Activated naive CD4-positive, alpha-beta T cell treated with anti-CD3 and anti-CD28 coated beads for 36 hours (primary cell): Measurements from ENCODE around the gene CISTR. TPM values are rescaled to one million over a fixed set of nuclear protein-coding genes. Genes with fewer than 3 reads are reported as not detected.

Source experiments
- CTCF ChIA-PET: fragments of 350-600 bp; sonication (Branson Sonifier 250); formaldehyde crosslinking; loops from one replicate; lab custom pipeline; 2021; ENCODE audit warnings: antibody characterized with exemption; lab: Charles Lee
- DNase-seq: peaks from one replicate; pipeline ENCODE4 v3.0.0-alpha.2; 2020
- H3K27ac Mint-ChIP-seq: one replicate; pipeline ENCODE4 v1.8.0; 2021; ENCODE audit warnings: mild to moderate bottlenecking, mixed read lengths
- H3K27me3 Mint-ChIP-seq: one replicate; pipeline ENCODE4 v1.8.0; 2021; ENCODE audit warnings: low read depth, mixed read lengths
- H3K36me3 Mint-ChIP-seq: one replicate; pipeline ENCODE4 v1.8.0; 2021; ENCODE audit warnings: low read depth, mixed read lengths
- H3K4me1 Mint-ChIP-seq: one replicate; pipeline ENCODE4 v1.8.0; 2021; ENCODE audit warnings: low read depth, mixed read lengths
- H3K4me3 Mint-ChIP-seq: one replicate; pipeline ENCODE4 v1.8.0; 2021; ENCODE audit warnings: mild to moderate bottlenecking, moderate library complexity, mixed read lengths
- H3K9me3 Mint-ChIP-seq: one replicate; pipeline ENCODE4 v1.8.0; 2021; ENCODE audit warnings: mixed read lengths
- intact Hi-C: fragments of 100-400 bp; cut with micrococcal nuclease; formaldehyde crosslinking; loops from one replicate; pipeline ENCODE4 v1.15.1; 2023
- total RNA-seq, 2 experiments: library from RNA; stranded (reverse); gene quantifications; one replicate each; pipeline ENCODE4 v1.2.3, GENCODE V29; 2021

Gene CISTR
- total RNA-seq: not detected

- intact Hi-C loops: no loop called here
- Mint-ChIP-seq H3K27me3 (no peaks in the 10 kb centered on the region), H3K27ac (no peak within 1 kb of the TSS), H3K36me3 (no peaks in the 10 kb centered on the region), H3K4me3 (peak within 1 kb of the TSS; percentile 49), H3K9me3 (no peaks in the 10 kb centered on the region), H3K4me1 (peaks cover 10% of the 10 kb centered on the region)
- peak; percentile 36 for DNase-seq
- CTCF ChIA-PET: interaction anchor here (0.5 to 2.6 kb wide), 3 partner anchors 8 to 796 kb away, joined by 3 to 16 read pairs (median 4); partner anchors contain the start of gene ATP5MC2
Measured at GRCh38 chr12:53751336-53752191, at the start of gene CISTR. TSS of gene CISTR (minus strand) at chr12:53751979.

GRCh38 chr12:53798575-53798974 is 46.8 kb upstream of the CISTR start:
- intact Hi-C loops: no loop called here
- DNase-seq: no peak
- no peak overlapping the region for H3K4me3 Mint-ChIP-seq
- H3K27me3 Mint-ChIP-seq: peaks cover 17% of the 10 kb centered on the region
- H3K9me3 Mint-ChIP-seq: no peaks in the 10 kb centered on the region
- CTCF ChIA-PET: interaction anchor here (1.5 kb wide), 1 partner anchor 8 kb away, joined by 3 read pairs; no protein-coding TSS in a partner anchor
- H3K4me1 Mint-ChIP-seq: no peaks in the 10 kb centered on the region
- H3K36me3 Mint-ChIP-seq: no peaks in the 10 kb centered on the region
- no peak overlapping the region for H3K27ac Mint-ChIP-seq

- H3K27ac Mint-ChIP-seq: no peak overlapping the region
- H3K4me1 Mint-ChIP-seq: no peaks in the 10 kb centered on the region
- H3K36me3 Mint-ChIP-seq: no peaks in the 10 kb centered on the region
- CTCF ChIA-PET: interaction anchor here (0.6 kb wide), 1 partner anchor 110 kb away, joined by 3 read pairs; no protein-coding TSS in a partner anchor
- no peaks in the 10 kb centered on the region for H3K9me3 Mint-ChIP-seq
- no peak for DNase-seq
- H3K27me3 Mint-ChIP-seq: peaks cover 6% of the 10 kb centered on the region
- no peak overlapping the region for H3K4me3 Mint-ChIP-seq
- intact Hi-C loops: no loop called here
Measured at GRCh38 chr12:53795927-53796326, 44.1 kb upstream of the CISTR start.

GRCh38 chr12:53793221-53793620 is 41.4 kb upstream of the CISTR start:
- peaks cover 5% of the 10 kb centered on the region for H3K27me3 Mint-ChIP-seq
- H3K4me1 Mint-ChIP-seq: no peaks in the 10 kb centered on the region
- H3K4me3 Mint-ChIP-seq: no peak overlapping the region
- DNase-seq: no peak
- CTCF ChIA-PET: interaction anchor here (1.0 to 1.7 kb wide), 2 partner anchors 10 to 11 kb away, joined by 4 to 5 read pairs; no protein-coding TSS in a partner anchor
- no peaks in the 10 kb centered on the region for H3K9me3 Mint-ChIP-seq
- no peak overlapping the region for H3K27ac Mint-ChIP-seq
- H3K36me3 Mint-ChIP-seq: no peaks in the 10 kb centered on the region
- intact Hi-C loops: loop anchor here (5.0 kb wide), 1 partner anchor 194 kb away; the partner anchor contains the start of gene HOXC10

- Mint-ChIP-seq H3K27me3 (peaks cover 3% of the 10 kb centered on the region), H3K27ac (no peak overlapping the region), H3K36me3 (no peaks in the 10 kb centered on the region), H3K4me3 (no peak overlapping the region), H3K9me3 (no peaks in the 10 kb centered on the region), H3K4me1 (no peaks in the 10 kb centered on the region)
- DNase-seq: peak; percentile 42
- CTCF ChIA-PET: interaction anchor here (1.1 to 1.7 kb wide), 3 partner anchors 9 to 13 kb away, joined by 5 to 6 read pairs (median 5); no protein-coding TSS in a partner anchor
- intact Hi-C loops: loop anchor here (5.0 kb wide), 1 partner anchor 195 kb away; the partner anchor contains the start of gene HOXC10
Measured at GRCh38 chr12:53791735-53792326, 40.1 kb upstream of the CISTR start.

- Mint-ChIP-seq H3K36me3 (no peaks in the 10 kb centered on the region), H3K27me3 (peaks cover 10% of the 10 kb centered on the region), H3K4me1 (no peaks in the 10 kb centered on the region), H3K4me3 (no peak overlapping the region), H3K9me3 (no peaks in the 10 kb centered on the region), H3K27ac (no peak overlapping the region)
- no peak for DNase-seq
- CTCF ChIA-PET: interaction anchor here (1.0 to 1.1 kb wide), 2 partner anchors 10 to 55 kb away, joined by 3 read pairs; no protein-coding TSS in a partner anchor
- intact Hi-C loops: no loop called here
Measured at GRCh38 chr12:53789570-53789969, 37.8 kb upstream of the CISTR start.

GRCh38 chr12:53788892-53789291 is 37.1 kb upstream of the CISTR start:
- no peaks in the 10 kb centered on the region for H3K36me3 Mint-ChIP-seq
- intact Hi-C loops: no loop called here
- no peak overlapping the region for H3K27ac Mint-ChIP-seq
- H3K4me3 Mint-ChIP-seq: no peak overlapping the region
- DNase-seq: no peak
- peaks cover 14% of the 10 kb centered on the region for H3K27me3 Mint-ChIP-seq
- H3K9me3 Mint-ChIP-seq: no peaks in the 10 kb centered on the region
- CTCF ChIA-PET: no interaction called here
- H3K4me1 Mint-ChIP-seq: no peaks in the 10 kb centered on the region

GRCh38 chr12:53786411-53786810 is 34.6 kb upstream of the CISTR start:
- Mint-ChIP-seq H3K27ac (no peak overlapping the region), H3K27me3 (peaks cover 28% of the 10 kb centered on the region), H3K36me3 (no peaks in the 10 kb centered on the region), H3K4me3 (no peak overlapping the region), H3K4me1 (no peaks in the 10 kb centered on the region), H3K9me3 (no peaks in the 10 kb centered on the region)
- no peak for DNase-seq
- intact Hi-C loops: no loop called here
- CTCF ChIA-PET: no interaction called here

GRCh38 chr12:53785161-53785560 is 33.4 kb upstream of the CISTR start:
- peaks cover 32% of the 10 kb centered on the region for H3K27me3 Mint-ChIP-seq
- CTCF ChIA-PET: no interaction called here
- no peak overlapping the region for H3K4me3 Mint-ChIP-seq
- H3K27ac Mint-ChIP-seq: no peak overlapping the region
- no peaks in the 10 kb centered on the region for H3K36me3 Mint-ChIP-seq
- H3K9me3 Mint-ChIP-seq: no peaks in the 10 kb centered on the region
- intact Hi-C loops: no loop called here
- DNase-seq: no peak
- no peaks in the 10 kb centered on the region for H3K4me1 Mint-ChIP-seq

GRCh38 chr12:53782093-53782703 is 30.4 kb upstream of the CISTR start:
- intact Hi-C loops: no loop called here
- Mint-ChIP-seq H3K9me3 (no peaks in the 10 kb centered on the region), H3K4me3 (no peak overlapping the region), H3K4me1 (no peaks in the 10 kb centered on the region), H3K27me3 (peaks cover 33% of the 10 kb centered on the region), H3K27ac (no peak overlapping the region), H3K36me3 (no peaks in the 10 kb centered on the region)
- CTCF ChIA-PET: interaction anchor here (0.6 to 1.4 kb wide), 4 partner anchors 10 to 802 kb away, joined by 3 to 5 read pairs (median 4); no protein-coding TSS in a partner anchor
- DNase-seq: no peak

- H3K27ac Mint-ChIP-seq: no peak overlapping the region
- H3K4me3 Mint-ChIP-seq: no peak overlapping the region
- H3K9me3 Mint-ChIP-seq: no peaks in the 10 kb centered on the region
- CTCF ChIA-PET: interaction anchor here (1.4 kb wide), 1 partner anchor 37 kb away, joined by 4 read pairs; no protein-coding TSS in a partner anchor
- intact Hi-C loops: no loop called here
- peaks cover 33% of the 10 kb centered on the region for H3K27me3 Mint-ChIP-seq
- DNase-seq: no peak
- no peaks in the 10 kb centered on the region for H3K36me3 Mint-ChIP-seq
- no peaks in the 10 kb centered on the region for H3K4me1 Mint-ChIP-seq
Measured at GRCh38 chr12:53781228-53781801, 29.5 kb upstream of the CISTR start.

- Mint-ChIP-seq H3K4me1 (no peaks in the 10 kb centered on the region), H3K4me3 (no peak overlapping the region), H3K9me3 (no peaks in the 10 kb centered on the region), H3K36me3 (no peaks in the 10 kb centered on the region), H3K27me3 (peaks cover 34% of the 10 kb centered on the region), H3K27ac (no peak overlapping the region)
- CTCF ChIA-PET: no interaction called here
- intact Hi-C loops: no loop called here
- DNase-seq: no peak
Measured at GRCh38 chr12:53780323-53780722, 28.5 kb upstream of the CISTR start.
